Fibroblast of villous mesenchyme (primary cell): ENCODE data around the gene CCT5. TPM values are rescaled to one million over a fixed set of nuclear protein-coding genes. Genes with fewer than 3 reads are reported as not detected.
A peak's percentile ranks its signal among the peaks of the same experiment; 100 is the strongest.

Experiments used
- DNase-seq: peaks from one replicate; pipeline ENCODE4 v3.0.0-alpha.2; 2010; ENCODE audit warnings: low read depth
- H3K4me3 ChIP-seq: 2 replicates; pipeline ENCODE4 v1.5.1; 2011; ENCODE audit warnings: low read depth, mild to moderate bottlenecking, low read length
- CTCF ChIP-seq: IDR thresholded peaks from 2 replicates; pipeline ENCODE4 v1.5.1; 2012; ENCODE audit warnings: low read depth, mild to moderate bottlenecking, low read length; ENCODE audit not compliant: insufficient read depth
- total RNA-seq: library from RNA; depleted of rRNA; stranded (reverse); fragments of >200 nt; gene quantifications from 2 replicates; pipeline ENCODE4 v1.2.3, GENCODE V29; 2012

CCT5 gene
- total RNA-seq, 1 donor = 425 TPM

- no peak for DNase-seq
- no peak for TF ChIP-seq CTCF
- no peak overlapping the region for H3K4me3 ChIP-seq
These were observed 34.7 kb upstream of the CCT5 start for GRCh38 chr5:10215366-10215765.

- no peak overlapping the region for H3K4me3 ChIP-seq
- no peak for TF ChIP-seq CTCF
- DNase-seq = no peak
These were observed 34.0 kb upstream of the CCT5 start for GRCh38 chr5:10216107-10216506.

- no peak for TF ChIP-seq CTCF
These were observed 31.4 kb upstream of the CCT5 start for GRCh38 chr5:10218658-10219057.

GRCh38 chr5:10219068-10219467 is 31.0 kb upstream of the CCT5 start:
- DNase-seq = no peak
- no peak for TF ChIP-seq CTCF
- H3K4me3 ChIP-seq = no peak overlapping the region

More at GRCh38 chr5:10218658-10219057, 31.4 kb upstream of the CCT5 start:
- DNase-seq = no peak
- H3K4me3 ChIP-seq = no peak overlapping the region

GRCh38 chr5:10220248-10220647 is 29.8 kb upstream of the CCT5 start:
- no peak for DNase-seq
- no peak for TF ChIP-seq CTCF
- no peak overlapping the region for H3K4me3 ChIP-seq

GRCh38 chr5:10222326-10222725 is 27.8 kb upstream of the CCT5 start:
- H3K4me3 ChIP-seq = no peak overlapping the region
- TF ChIP-seq CTCF = no peak
- DNase-seq = peak; percentile 14

- DNase-seq = no peak
- no peak overlapping the region for H3K4me3 ChIP-seq
- no peak for TF ChIP-seq CTCF
These were observed 22.7 kb upstream of the CCT5 start for GRCh38 chr5:10227379-10227778.
